Endometrial microvascular endothelial cells (primary cell): ENCODE results near the gene TMEM179. TPM values are rescaled to one million over a fixed set of nuclear protein-coding genes. Genes with fewer than 3 reads are reported as not detected.
"Not testable (repeated sequence)": the region's sequence is repeated elsewhere in the genome, so short reads cannot be mapped to it uniquely, and the experiment has no call there.

Experiments used
- in situ Hi-C: cut with HindIII; loops from 2 replicates; pipeline ENCODE4 v1.10.0; 2017; ENCODE audit warnings: low sequenced_read_pairs, low pct_unique_long_range_greater_than_20kb; ENCODE audit errors: inconsistent ontology term
- total RNA-seq: library from RNA; depleted of rRNA; stranded (reverse); fragments of >200 nt; gene quantifications from one replicate; pipeline ENCODE4 v1.2.3, GENCODE V29; 2015; ENCODE audit errors: inconsistent ontology term

TMEM179 gene
- total RNA-seq, 1 donor from 2014 or later, result not detected

DNA sequence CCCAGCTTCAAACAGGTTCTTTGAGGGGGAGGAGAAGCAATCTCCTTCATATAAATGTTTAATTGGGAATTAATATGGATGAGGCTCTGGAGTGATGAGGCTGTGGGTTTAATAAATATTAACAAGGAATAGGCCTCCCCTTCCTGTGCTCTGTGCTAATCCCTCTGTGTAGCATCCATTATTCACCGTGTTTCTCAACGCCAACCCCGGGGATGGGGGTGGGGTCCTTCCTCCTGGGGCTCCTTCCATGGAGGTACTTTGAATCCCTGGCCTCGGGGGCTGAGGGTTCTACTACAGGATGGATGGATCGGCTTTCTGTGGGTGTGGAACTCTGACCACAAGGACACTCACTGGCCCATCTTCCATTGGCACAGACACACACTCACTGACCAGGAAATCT, 34.9 kb upstream of the TMEM179 start:
- in situ Hi-C loops, result no loop called here

DNA sequence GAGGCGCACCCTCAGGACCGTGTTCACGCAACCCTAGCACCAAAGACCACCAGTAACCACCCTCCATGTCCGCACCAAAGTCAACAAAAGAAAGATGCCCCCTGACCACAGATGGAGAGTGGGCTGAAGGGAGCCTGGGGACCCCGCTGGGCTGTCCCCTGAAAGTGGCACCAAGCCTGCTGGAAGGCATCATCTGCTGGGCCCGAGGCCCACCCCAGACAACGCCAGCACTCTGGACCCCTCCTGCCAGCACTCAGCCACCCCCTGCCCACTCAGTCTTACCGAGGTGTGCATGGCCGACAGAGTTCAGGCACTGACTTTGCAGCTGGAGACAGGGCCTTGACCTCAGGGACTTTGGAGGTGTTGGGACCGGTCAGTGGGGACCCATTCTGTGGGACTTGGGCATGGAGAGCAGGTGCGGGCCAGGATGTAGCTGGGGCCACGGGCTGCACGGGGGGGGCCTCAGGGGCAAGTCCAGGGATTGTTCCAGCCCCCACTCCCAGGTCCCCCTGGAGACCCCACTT, 34.4 kb upstream of the TMEM179 start:
- in situ Hi-C loops, result no loop called here

DNA sequence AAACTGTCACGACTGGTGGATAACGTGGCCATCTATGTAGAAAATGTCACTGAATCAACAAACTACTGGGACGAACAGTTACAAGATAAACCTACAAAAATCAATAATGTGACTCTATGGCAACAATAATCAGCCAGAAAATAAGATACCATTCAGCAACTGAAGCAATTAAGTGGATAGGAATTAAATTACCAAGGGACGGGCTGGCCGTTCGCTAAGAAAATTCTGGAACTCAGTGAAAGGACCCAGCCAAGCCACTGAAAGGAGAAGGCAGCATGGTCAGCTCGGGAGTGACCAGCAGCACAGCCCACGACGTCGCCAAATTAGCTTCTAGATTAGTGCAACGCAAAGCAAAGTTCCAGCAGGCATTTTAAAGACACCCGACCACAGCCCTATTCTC, 33.6 kb upstream of the TMEM179 start:
- in situ Hi-C loops, result no loop called here

DNA sequence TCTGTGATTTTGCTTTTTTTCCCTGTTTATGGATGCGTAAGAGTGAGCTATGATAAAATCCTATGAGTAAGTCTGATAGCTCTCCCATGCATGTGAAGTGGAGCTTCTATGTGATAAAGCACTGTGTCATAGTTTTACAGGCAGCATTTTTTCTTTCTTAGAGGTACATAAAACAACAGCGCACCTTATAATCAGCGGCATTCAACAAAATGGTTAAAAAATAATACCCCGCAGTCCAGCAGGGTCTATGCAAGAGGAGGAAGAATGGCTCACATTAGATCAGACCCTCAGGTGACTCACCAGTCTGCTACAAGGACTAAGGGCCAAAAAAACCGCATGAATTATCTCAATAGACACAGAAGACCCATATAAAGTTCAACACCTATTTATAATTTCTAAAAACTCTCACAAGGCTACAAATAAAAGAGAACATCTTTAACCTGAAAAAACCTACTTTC, 33.0 kb upstream of the TMEM179 start:
- in situ Hi-C loops, result no loop called here

DNA sequence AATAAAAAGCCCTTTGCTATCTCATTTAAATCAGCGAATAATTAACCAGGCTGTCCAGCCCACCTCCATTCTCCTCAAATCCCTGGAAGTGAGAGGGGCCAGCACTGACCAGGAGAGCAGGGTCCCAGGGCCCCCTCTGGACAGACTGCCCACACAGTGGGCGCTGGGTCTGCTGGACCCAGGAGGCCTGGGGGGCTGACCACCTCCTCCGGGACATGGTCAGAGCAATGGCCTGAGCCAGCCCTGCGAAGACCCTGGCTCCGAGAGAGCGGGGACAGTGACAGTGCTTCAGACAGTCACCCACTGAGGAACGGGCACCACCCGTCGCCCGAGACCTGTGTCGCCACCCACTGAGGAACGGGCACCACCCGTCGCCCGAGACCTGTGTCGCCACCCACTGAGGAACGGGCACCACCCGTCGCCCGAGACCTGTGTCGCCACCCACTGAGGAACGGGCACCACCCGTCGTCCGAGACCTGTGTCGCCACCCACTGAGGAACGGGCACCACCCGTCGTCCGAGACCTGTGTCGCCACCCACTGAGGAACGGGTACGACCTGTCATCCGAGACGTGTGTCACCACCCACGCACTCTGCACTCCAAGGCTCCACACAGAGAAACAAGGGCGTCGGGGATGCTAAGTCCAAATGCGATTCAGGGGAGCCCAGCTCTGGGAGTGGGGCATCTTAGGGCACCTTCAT, 32.4 kb upstream of the TMEM179 start:
- in situ Hi-C loops, result not testable (repeated sequence)

GRCh38 chr14:104636131-104636530, 31.6 kb upstream of the TMEM179 start:
- in situ Hi-C loops, result no loop called here

DNA sequence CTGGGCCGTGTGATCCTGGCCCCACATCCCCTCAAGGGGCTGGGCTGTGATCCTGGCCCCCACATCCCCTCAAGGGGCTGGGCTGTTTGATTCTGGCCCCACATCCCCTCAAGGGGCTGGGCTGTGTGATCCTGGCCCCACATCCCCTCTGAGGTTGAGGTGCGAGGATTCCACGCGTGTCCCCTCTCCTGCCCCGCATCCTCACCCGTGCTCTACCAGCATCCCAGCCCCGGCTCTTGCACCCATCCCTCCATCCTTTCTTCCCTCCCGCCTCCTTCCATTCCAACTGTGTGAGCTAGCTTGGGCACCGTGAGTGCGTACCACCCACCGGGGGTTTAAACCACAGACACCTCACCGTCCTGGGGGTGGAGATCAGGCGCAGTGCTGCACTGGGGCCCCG, 31.1 kb upstream of the TMEM179 start:
- in situ Hi-C loops, result no loop called here

DNA sequence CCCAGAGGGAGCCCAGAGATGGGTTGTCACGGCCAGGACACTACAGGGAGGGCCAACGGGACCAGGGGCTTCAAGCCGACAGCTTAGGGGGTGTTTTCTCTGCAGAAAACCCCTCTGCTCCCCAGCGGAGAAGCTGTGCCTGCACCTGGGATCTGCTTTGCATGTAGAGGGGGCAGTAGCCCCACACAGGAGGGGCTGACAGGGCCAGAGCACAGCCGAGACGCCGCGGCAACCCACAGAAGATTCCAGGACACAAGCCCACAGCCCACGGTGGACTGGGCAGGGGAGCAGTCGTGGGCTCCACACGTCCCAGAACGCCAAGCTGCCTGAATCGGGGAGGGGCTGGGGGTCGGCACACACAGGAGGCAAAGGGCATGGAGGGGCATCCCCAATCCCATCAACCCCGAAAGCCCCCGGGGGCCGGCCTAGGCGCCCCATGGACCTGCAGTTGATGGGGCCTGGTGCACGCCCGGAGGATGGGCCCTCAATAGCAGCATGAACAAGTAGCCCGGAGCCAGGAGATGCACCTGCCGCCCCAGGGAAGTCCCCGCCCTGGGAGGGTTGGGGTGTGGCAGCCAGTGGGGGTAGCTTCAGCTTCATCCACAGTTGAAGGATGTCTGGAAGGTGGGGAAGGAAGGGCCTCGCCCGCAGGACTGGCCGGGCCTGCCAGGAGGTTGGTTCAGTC, 30.5 kb upstream of the TMEM179 start:
- in situ Hi-C loops, result no loop called here

- in situ Hi-C loops, result no loop called here
Observed at GRCh38 chr14:104634138-104634760, 29.7 kb upstream of the TMEM179 start.

- in situ Hi-C loops, result no loop called here
Observed at GRCh38 chr14:104633276-104634137, 28.9 kb upstream of the TMEM179 start.

GRCh38 chr14:104632781-104633180, 28.2 kb upstream of the TMEM179 start:
- in situ Hi-C loops, result no loop called here

DNA sequence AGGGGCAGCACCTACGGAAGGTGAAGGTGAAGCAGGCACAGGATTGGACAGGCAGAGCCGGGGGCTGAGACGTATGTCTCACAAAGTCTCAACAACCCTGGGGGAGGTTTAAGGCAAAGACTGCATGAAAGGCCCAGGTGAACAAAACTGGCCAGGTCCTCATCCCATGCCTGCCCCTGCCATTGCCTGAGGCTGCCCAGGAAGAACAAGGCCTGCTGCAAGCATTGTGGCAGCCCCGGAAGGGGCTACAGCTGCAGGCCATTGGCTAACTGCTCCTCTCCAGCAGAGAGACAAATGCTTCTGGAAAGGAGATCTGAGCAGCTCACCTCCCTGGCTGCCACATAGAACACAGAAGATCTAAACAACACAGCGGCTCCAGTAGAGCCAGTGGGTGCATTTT, 20.4 kb upstream of the TMEM179 start:
- in situ Hi-C loops, result no loop called here

- in situ Hi-C loops, result no loop called here
Observed at GRCh38 chr14:104614126-104614812, 9.7 kb upstream of the TMEM179 start.

- in situ Hi-C loops, result no loop called here
Observed at GRCh38 chr14:104611881-104612280, 7.3 kb upstream of the TMEM179 start.

DNA sequence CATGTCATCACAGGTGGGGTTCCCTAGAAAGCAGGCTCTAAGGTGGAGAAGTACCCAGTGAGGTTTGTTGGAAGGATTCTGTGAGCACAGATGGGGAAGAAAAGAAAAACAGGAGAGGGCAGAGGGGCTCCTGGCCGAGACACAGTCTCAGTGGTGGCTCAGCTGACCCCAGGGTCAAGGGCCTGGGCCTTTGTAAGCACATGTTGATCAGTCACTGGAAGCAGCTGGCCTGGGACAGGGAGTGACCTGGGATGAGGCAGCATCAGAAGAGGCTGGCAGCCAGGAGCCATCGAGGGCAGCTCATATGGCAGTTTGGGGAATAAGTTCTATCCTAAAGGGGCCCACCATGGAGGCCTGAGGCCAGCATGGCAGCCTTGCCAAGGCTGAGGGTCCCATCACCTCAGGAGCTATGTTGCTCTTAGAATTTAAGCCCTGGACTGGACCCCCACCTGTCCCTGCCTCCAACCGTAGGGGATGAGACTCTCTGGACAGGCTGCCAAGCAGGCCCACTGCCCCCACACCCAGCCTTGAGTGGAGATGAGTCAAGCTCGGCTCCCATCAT, 6.3 kb upstream of the TMEM179 start:
- in situ Hi-C loops, result no loop called here

GRCh38 chr14:104609666-104610065, 5.1 kb upstream of the TMEM179 start:
- in situ Hi-C loops, result no loop called here

GRCh38 chr14:104603711-104604401, 716 bp downstream of the TMEM179 start:
- in situ Hi-C loops, result no loop called here

GRCh38 chr14:104602933-104603325, 1.6 kb downstream of the TMEM179 start:
- in situ Hi-C loops, result no loop called here
